ENCODE measurements around the gene BCL7A. TPM values are rescaled to one million over a fixed set of nuclear protein-coding genes. Genes with fewer than 3 reads are reported as not detected.

Gene BCL7A
- total and polyA plus RNA-seq, 10 of the 15 experiments (the other 5 are each of a cell fraction or from before 2014, with no cell fraction given) = 0.37 to 17.2 (median 11.7) TPM

GRCh38 chr12:122089077-122089476, 67.4 kb downstream of the BCL7A start:
- Histone ChIP-seq H3K27ac (ENCODE audit: control insufficient read depth, insufficient read depth) (no peak overlapping the region), H3K4me2 (ENCODE audit: control insufficient read depth, insufficient read depth) (no peak overlapping the region), H4K20me1 (ENCODE audit: control insufficient read depth, insufficient read depth) (no peaks in the 10 kb centered on the region), H3K27me3 (replicated peaks in 1 of 2; ENCODE audit: control insufficient read depth in 2 of 2, insufficient read depth in 2 of 2, low read length in 1 of 2) (no peaks in the 10 kb centered on the region), H3K4me1 (ENCODE audit: control insufficient read depth, insufficient read depth, low read length) (no peaks in the 10 kb centered on the region; the same call in 1 of the 2 replicates), H3K36me3 (ENCODE audit: control insufficient read depth in 2 of 2, insufficient read depth in 2 of 2, low read length in 1 of 2) (peaks cover 0 to 1% of the 10 kb centered on the region in 2 experiments; a peak in 2 of 4 replicates), H3K4me3 (no peak overlapping the region), H3K79me2 (ENCODE audit: control insufficient read depth, insufficient read depth, low read length) (no peaks in the 10 kb centered on the region), H3K9me3 (replicated peaks; ENCODE audit: control insufficient read depth, insufficient read depth, low read length) (no peaks in the 10 kb centered on the region; the same call in 2 of the 3 replicates), H2AFZ (ENCODE audit: control insufficient read depth, low read depth, low read length) (no peak overlapping the region), H3K9ac (ENCODE audit: control insufficient read depth, insufficient read depth, low read length) (no peak overlapping the region)
- in situ Hi-C loops (cut with MboI) = no loop called here
- FAIRE-seq (no peak), ATAC-seq (no peak), DNase-seq (ENCODE audit: low read depth, low spot score) (no peak)
- ChIA-PET CTCF (interaction anchor here (0.5 to 2.2 kb wide), 7 partner anchors 8 to 66 kb away, joined by 3 to 10 read pairs (median 3); partner anchors contain the start of gene MLXIP), RAD21 (ENCODE audit: unreplicated experiment) (interaction anchor here (1.2 kb wide), 1 partner anchor 9 kb away, joined by 4 read pairs; no protein-coding TSS in a partner anchor), SMC1A (ENCODE audit: uncharacterized antibody, unreplicated experiment) (interaction anchor here (0.7 to 1.9 kb wide), 4 partner anchors 8 to 35 kb away, joined by 3 to 7 read pairs (median 4); no protein-coding TSS in a partner anchor), POLR2A (interaction anchor here (0.6 to 2.2 kb wide), 6 partner anchors 8 to 396 kb away, joined by 3 to 8 read pairs (median 4); no protein-coding TSS in a partner anchor)
- no TSS peak for BruUV-seq (replicated peaks)
- WGBS (ENCODE audit: insufficient coverage, insufficient replicate concordance, low lambda C conversion rate, missing lambda C conversion rate) = 42% methylated on average over 2 of the region's 2 CpGs
- intact Hi-C loops (cut with micrococcal nuclease; ENCODE audit: unreplicated experiment) = no loop called here
- TF ChIP-seq SPI1 (IDR thresholded peaks at IDR 0.05; ENCODE audit: borderline replicate concordance, insufficient read depth, low read depth, low read length) = no peak
- no peak for TF ChIP-seq FOS (IDR thresholded peaks at IDR 0.05; ENCODE audit: borderline replicate concordance, extremely low read depth, insufficient read length)
- no peak for TF ChIP-seq BMI1 (IDR thresholded peaks at IDR 0.05; ENCODE audit: borderline replicate concordance)
- no peak for TF ChIP-seq MTA3 (IDR thresholded peaks at IDR 0.05; ENCODE audit: borderline replicate concordance, low read length)

GRCh38 chr12:122090759-122091515, 69.3 kb downstream of the BCL7A start:
- ChIA-PET POLR2A (interaction anchor here (1.2 kb wide), 1 partner anchor 10 kb away, joined by 7 read pairs; no protein-coding TSS in a partner anchor), CTCF (interaction anchor here (0.8 to 1.4 kb wide), 2 partner anchors 11 to 36 kb away, joined by 3 read pairs; no protein-coding TSS in a partner anchor), RAD21 (ENCODE audit: unreplicated experiment) (no interaction called here), SMC1A (ENCODE audit: uncharacterized antibody, unreplicated experiment) (interaction anchor here (0.6 to 2.2 kb wide), 2 partner anchors 10 to 103 kb away, joined by 3 to 7 read pairs; no protein-coding TSS in a partner anchor)
- Histone ChIP-seq H3K4me3 (no peak overlapping the region), H3K4me2 (ENCODE audit: control insufficient read depth, insufficient read depth) (no peak overlapping the region), H3K9ac (ENCODE audit: control insufficient read depth, insufficient read depth, low read length) (no peak overlapping the region), H3K27me3 (replicated peaks in 1 of 2; ENCODE audit: control insufficient read depth in 2 of 2, insufficient read depth in 2 of 2, low read length in 1 of 2) (no peaks in the 10 kb centered on the region), H3K36me3 (ENCODE audit: control insufficient read depth in 2 of 2, insufficient read depth in 2 of 2, low read length in 1 of 2) (no peaks in the 10 kb centered on the region; a peak in 1 of 4 replicates), H3K4me1 (ENCODE audit: control insufficient read depth, insufficient read depth, low read length) (no peaks in the 10 kb centered on the region; the same call in 1 of the 2 replicates), H3K27ac (ENCODE audit: control insufficient read depth, insufficient read depth) (no peak overlapping the region), H2AFZ (ENCODE audit: control insufficient read depth, low read depth, low read length) (no peak overlapping the region), H3K9me3 (replicated peaks; ENCODE audit: control insufficient read depth, insufficient read depth, low read length) (no peaks in the 10 kb centered on the region; the same call in 2 of the 3 replicates), H3K79me2 (ENCODE audit: control insufficient read depth, insufficient read depth, low read length) (no peaks in the 10 kb centered on the region), H4K20me1 (ENCODE audit: control insufficient read depth, insufficient read depth) (no peaks in the 10 kb centered on the region)
- 92% methylated on average over 7 of the region's 7 CpGs for WGBS (ENCODE audit: insufficient coverage, insufficient replicate concordance, low lambda C conversion rate, missing lambda C conversion rate)
- BruUV-seq (replicated peaks) = no TSS peak
- in situ Hi-C loops (cut with MboI) (no loop called here), intact Hi-C loops (cut with micrococcal nuclease; ENCODE audit: unreplicated experiment) (no loop called here)
- ATAC-seq = no peak
- no peak for DNase-seq (ENCODE audit: low read depth, low spot score)
- FAIRE-seq = no peak
- TF ChIP-seq HDGF (IDR thresholded peaks at IDR 0.05) (no peak), MAX (IDR thresholded peaks at IDR 0.05; ENCODE audit: low read depth, low read length) (no peak), JUND (IDR thresholded peaks at IDR 0.05; ENCODE audit: low read depth, low read length) (no peak), BRCA1 (IDR thresholded peaks at IDR 0.05; ENCODE audit: low read depth, low read length) (no peak), TCF7 (IDR thresholded peaks at IDR 0.05; ENCODE audit: borderline replicate concordance) (no peak), EED (IDR thresholded peaks at IDR 0.05; ENCODE audit: low read depth) (no peak), ZNF384 (IDR thresholded peaks at IDR 0.05; ENCODE audit: borderline replicate concordance, low read depth, low read length) (no peak), TAF1 (IDR thresholded peaks at IDR 0.05; ENCODE audit: borderline replicate concordance, low read depth, low read length) (no peak)

All from GM12878 (cell line).